A673 (cell line): ENCODE data around the gene PRTN3. TPM values are rescaled to one million over a fixed set of nuclear protein-coding genes. Genes with fewer than 3 reads are reported as not detected.

ENCODE experiments used
- BruUV-seq: library from RNA; stranded (reverse); fragments of 400-500 nt; replicated peaks from 2 replicates; lab custom pipeline; 2021; lab: Mats Ljungman, UMichigan
- CTCF ChIA-PET: fragments of 300-600 bp; sonication (Branson Sonifier 250); formaldehyde crosslinking; loops from one replicate; lab custom pipeline; 2022; ENCODE audit warnings: antibody characterized with exemption; lab: Charles Lee
- POLR2A ChIA-PET: fragments of 300-600 bp; sonication (Branson Sonifier 250); formaldehyde crosslinking; loops from one replicate; lab custom pipeline; 2022; ENCODE audit warnings: antibody characterized with exemption; ENCODE audit not compliant: low non-redundant PET; lab: Charles Lee
- DNase-seq: peaks from one replicate; pipeline ENCODE4 v3.0.0-alpha.2; 2015; ENCODE audit warnings: low spot score
- H3K27ac ChIP-seq: fragments of 200-600 bp; sonication (generic); 2 replicates; pipeline ENCODE4 v1.5.1; 2016; ENCODE audit warnings: mixed run types, low read depth, mild to moderate bottlenecking, mixed read lengths, antibody characterized with exemption, low read length; ENCODE audit not compliant: poor library complexity, severe bottlenecking
- H3K27me3 ChIP-seq: fragments of 200-600 bp; sonication (generic); replicated peaks from 2 replicates; pipeline ENCODE4 v1.6.1; 2017; ENCODE audit warnings: mixed run types, low read depth, mild to moderate bottlenecking, mixed read lengths, antibody characterized with exemption, low read length; ENCODE audit not compliant: insufficient read depth, poor library complexity
- H3K36me3 ChIP-seq: fragments of 200-600 bp; sonication (generic); 2 replicates; pipeline ENCODE4 v1.6.1; 2016; ENCODE audit warnings: mixed run types, mild to moderate bottlenecking, mixed read lengths, antibody characterized with exemption, low read length; ENCODE audit not compliant: insufficient read depth, poor library complexity, severe bottlenecking
- H3K4me1 ChIP-seq: fragments of 200-600 bp; sonication (generic); 2 replicates; pipeline ENCODE4 v1.6.1; 2017; ENCODE audit warnings: mixed run types, mild to moderate bottlenecking, mixed read lengths, antibody characterized with exemption, low read length; ENCODE audit not compliant: insufficient read depth, poor library complexity, severe bottlenecking
- H3K4me3 ChIP-seq: fragments of 200-600 bp; sonication (generic); 2 replicates; pipeline ENCODE4 v1.5.1; 2016; ENCODE audit warnings: low read depth, mixed run types, mild to moderate bottlenecking, mixed read lengths, low read length; ENCODE audit not compliant: poor library complexity, severe bottlenecking
- H3K9me3 ChIP-seq: fragments of 200-600 bp; sonication (generic); 2 replicates; pipeline ENCODE4 v1.6.1; 2016; ENCODE audit warnings: mixed run types, low read depth, mild to moderate bottlenecking, mixed read lengths, antibody characterized with exemption, low read length; ENCODE audit not compliant: poor library complexity, severe bottlenecking
- CTCF ChIP-seq: fragments of 300-800, 200-600 bp; sonication (generic); conservative IDR thresholded peaks from 2 replicates; pipeline ENCODE4 v1.5.1; 2017; ENCODE audit warnings: low read depth, mild to moderate bottlenecking, antibody characterized with exemption, low read length, moderate library complexity, mixed read lengths
- EZH2 ChIP-seq: fragments of 200-600 bp; sonication (generic); IDR thresholded peaks from 2 replicates; pipeline ENCODE4 v1.6.1; 2017; ENCODE audit warnings: borderline replicate concordance, low read depth, mild to moderate bottlenecking, mixed read lengths, antibody characterized with exemption, low read length; ENCODE audit not compliant: poor library complexity, severe bottlenecking
- intact Hi-C: fragments of 100-400 bp; cut with micrococcal nuclease; formaldehyde crosslinking; loops from one replicate; pipeline ENCODE4 v1.10.0; 2022; ENCODE audit not compliant: unreplicated experiment
- total RNA-seq: library from RNA; stranded (reverse); gene quantifications from 2 replicates; pipeline ENCODE4 v1.2.3, GENCODE V29; 2021

The PRTN3 gene
- total RNA-seq, 1 experiment from 2014 or later: not detected

GRCh38 chr19:805600-806550 lies 34.9 kb upstream of the PRTN3 start:
- DNase-seq: peak; percentile 91
- Histone ChIP-seq H3K27ac (peak overlapping the region; percentile 29), H3K36me3 (peaks cover 86% of the 10 kb centered on the region), H3K27me3 (no peaks in the 10 kb centered on the region), H3K9me3 (no peaks in the 10 kb centered on the region), H3K4me1 (peaks cover 66% of the 10 kb centered on the region), H3K4me3 (no peak overlapping the region)
- no TSS peak for BruUV-seq
- CTCF ChIA-PET: no interaction called here
- POLR2A ChIA-PET: no interaction called here
- intact Hi-C loops: no loop called here
- no peak for TF ChIP-seq CTCF

- no peak overlapping the region for H3K4me3 ChIP-seq
- no peak for TF ChIP-seq EZH2
- no peak for TF ChIP-seq CTCF
- peaks cover 65% of the 10 kb centered on the region for H3K4me1 ChIP-seq
- H3K9me3 ChIP-seq: no peaks in the 10 kb centered on the region
- BruUV-seq: no TSS peak
- ChIA-PET POLR2A (interaction anchor here (0.6 kb wide), 1 partner anchor 9 kb away, joined by 4 read pairs; no protein-coding TSS in a partner anchor), CTCF (no interaction called here)
- peaks cover 87% of the 10 kb centered on the region for H3K36me3 ChIP-seq
- peak overlapping the region; percentile 29 for H3K27ac ChIP-seq
- intact Hi-C loops: no loop called here
- H3K27me3 ChIP-seq: no peaks in the 10 kb centered on the region
- DNase-seq: peak; percentile 58
Measured at GRCh38 chr19:806815-807421, 33.9 kb upstream of the PRTN3 start.

- DNase-seq: no peak
- Histone ChIP-seq H3K9me3 (no peaks in the 10 kb centered on the region), H3K4me3 (no peak overlapping the region), H3K27ac (no peak overlapping the region), H3K36me3 (peaks cover 91% of the 10 kb centered on the region), H3K4me1 (peaks cover 56% of the 10 kb centered on the region), H3K27me3 (no peaks in the 10 kb centered on the region)
- no TSS peak for BruUV-seq
- POLR2A ChIA-PET: interaction anchor here (0.6 to 0.7 kb wide), 2 partner anchors 10 to 15 kb away, joined by 3 to 4 read pairs; no protein-coding TSS in a partner anchor
- TF ChIP-seq EZH2: no peak
- no peak for TF ChIP-seq CTCF
- CTCF ChIA-PET: no interaction called here
- intact Hi-C loops: no loop called here
Measured at GRCh38 chr19:807627-808422, 33.0 kb upstream of the PRTN3 start.
